Aorta (tissue), 5 donors: ENCODE measurements around the gene PRSS16. TPM values are rescaled to one million over a fixed set of nuclear protein-coding genes. Genes with fewer than 3 reads are reported as not detected.
A peak's percentile ranks its signal among the peaks of the same experiment; 100 is the strongest.

Source experiments
- ATAC-seq: fragments of 200-7000 bp; cut with Tn5 transposase; one replicate; pipeline ENCODE4 v1.9.1; 2022; ENCODE audit warnings: moderate library complexity; ENCODE audit not compliant: low FRiP score
- DNase-seq, 2 donors: peaks; one replicate each; pipeline ENCODE4 v3.0.0-alpha.2; 2020
- H3K27ac ChIP-seq, 2 donors: one replicate each; pipeline ENCODE4 v1.5.1; 2013; ENCODE audit warnings: low read length in 2 of 2, mild to moderate bottlenecking in 2 of 2, moderate library complexity in 2 of 2, control low read depth in 1 of 2, inconsistent platforms in 1 of 2, low read depth in 1 of 2
- H3K27me3 ChIP-seq, 2 donors: one replicate each; pipeline ENCODE4 v1.6.1; 2013; ENCODE audit warnings: control low read depth in 1 of 2, low read length in 1 of 2, mild to moderate bottlenecking in 1 of 2, moderate library complexity in 1 of 2; ENCODE audit not compliant: insufficient read depth in 2 of 2, control insufficient read depth in 1 of 2
- H3K36me3 ChIP-seq, 2 donors: one replicate each; pipeline ENCODE4 v1.6.1; 2013; ENCODE audit warnings: control low read depth in 1 of 2, low read length in 1 of 2, mild to moderate bottlenecking in 1 of 2; ENCODE audit not compliant: insufficient read depth in 2 of 2, control insufficient read depth in 1 of 2
- H3K4me1 ChIP-seq, 2 donors: one replicate each; pipeline ENCODE4 v1.6.1; 2013; ENCODE audit warnings: low read length in 2 of 2, control low read depth in 1 of 2, mild to moderate bottlenecking in 1 of 2, moderate library complexity in 1 of 2; ENCODE audit not compliant: insufficient read depth in 2 of 2, control insufficient read depth in 1 of 2
- H3K4me3 ChIP-seq, 2 donors: one replicate each; pipeline ENCODE4 v1.5.1; 2013; ENCODE audit warnings: low read length in 2 of 2, control low read depth in 1 of 2, mild to moderate bottlenecking in 1 of 2
- H3K9me3 ChIP-seq: one replicate; pipeline ENCODE4 v1.6.1; 2013; ENCODE audit warnings: mild to moderate bottlenecking, low read length; ENCODE audit not compliant: control insufficient read depth
- WGBS, 2 donors: extraction: QIAGEN DNeasy Blood & Tissue Kit; methylation state at CpG; one replicate each; pipeline ENCODE4 v1.1.7; 2013; 5-methylcytosine and 5-hydroxymethylcytosine counted together
- intact Hi-C, 2 donors: fragments of 100-400 bp; cut with DNase I; formaldehyde crosslinking; loops; one replicate each; pipeline versions ENCODE4 v1.14.2 to v1.15.0; 2022
- polyA plus RNA-seq, 2 donors: library from polyadenylated mRNA; stranded (reverse); fragments of 200-250 nt; gene quantifications; one replicate each; pipeline ENCODE4 v1.2.3, GENCODE V29; 2013
- total RNA-seq, 2 donors: library from RNA; stranded (reverse); fragmentation: NEBNext Ultra II Directional; extraction: Animal tissue kit (Norgen Biotek cat#: 25700); gene quantifications; one replicate each; pipeline ENCODE4 v1.2.1, GENCODE V29; 2021
- donor health status: healthy with polysubstance abuse.
- donor health status: Bipolar disorder and iron deficiency.
- donor health status: DM: no; HTN: no; CAD: no.
- donor health status: DM: no; HTN: no; CAD: no.
- donor health status: DM: yes; HTN: yes; CAD: no.

PRSS16 gene
- total and polyA plus RNA-seq, 4 donors = 0.75 to 1.1 TPM; not detected in 2

DNA sequence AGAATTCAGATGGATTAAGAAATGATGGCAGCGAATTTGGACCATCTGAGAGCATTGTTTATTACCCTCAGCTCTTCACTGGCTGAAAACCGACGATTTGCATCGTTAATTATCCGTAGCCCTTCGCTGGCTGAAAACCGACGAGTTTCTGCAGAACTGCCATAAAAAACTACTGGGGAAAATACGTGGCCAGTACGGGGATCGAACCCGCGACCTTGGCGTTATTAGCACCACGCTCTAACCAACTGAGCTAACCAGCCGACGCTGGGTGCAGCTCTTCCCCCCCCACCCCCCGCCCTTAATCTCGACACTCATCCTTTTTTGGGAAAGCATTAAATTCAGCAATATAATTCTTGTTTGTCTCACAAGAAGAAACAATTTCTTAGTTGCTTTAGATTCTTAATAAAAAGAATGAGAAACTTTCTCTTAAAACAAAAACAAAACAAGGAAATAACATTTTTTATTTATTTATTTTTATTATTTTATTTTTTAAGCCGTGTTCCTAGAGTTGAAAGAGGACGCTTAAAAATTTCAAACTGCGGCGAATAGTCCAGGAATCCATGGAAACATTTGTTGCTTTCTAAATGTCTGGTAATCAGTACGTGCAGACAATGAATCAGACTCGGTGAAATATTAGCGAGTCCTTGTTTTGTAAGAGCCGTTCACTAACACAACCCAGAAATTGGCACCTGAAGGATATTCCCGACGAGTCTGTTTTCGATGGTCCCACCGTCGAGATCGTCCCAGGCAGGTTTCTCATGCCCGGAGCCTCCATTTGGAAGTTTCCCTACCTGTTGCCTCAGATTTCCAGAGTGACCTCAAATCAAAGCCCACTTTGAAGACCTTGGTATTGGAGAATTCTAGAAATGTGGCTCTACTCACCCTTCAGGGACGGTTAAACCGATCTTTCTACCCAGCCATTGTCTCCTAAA, 27.8 kb downstream of the PRSS16 start:
- Histone ChIP-seq H3K36me3 (no peaks in the 10 kb centered on the region), H3K9me3 (peaks cover 10% of the 10 kb centered on the region), H3K4me1 (no peaks in the 10 kb centered on the region), H3K27ac (no peak overlapping the region), H3K27me3 (peaks cover 2 to 5% of the 10 kb centered on the region in 2 donors), H3K4me3 (no peak overlapping the region)
- ATAC-seq = no peak
- intact Hi-C loops = no loop called here
- WGBS, 2 donors = 14 to 21% methylated on average over 36 of the region's 36 CpGs
- no peak for DNase-seq

DNA sequence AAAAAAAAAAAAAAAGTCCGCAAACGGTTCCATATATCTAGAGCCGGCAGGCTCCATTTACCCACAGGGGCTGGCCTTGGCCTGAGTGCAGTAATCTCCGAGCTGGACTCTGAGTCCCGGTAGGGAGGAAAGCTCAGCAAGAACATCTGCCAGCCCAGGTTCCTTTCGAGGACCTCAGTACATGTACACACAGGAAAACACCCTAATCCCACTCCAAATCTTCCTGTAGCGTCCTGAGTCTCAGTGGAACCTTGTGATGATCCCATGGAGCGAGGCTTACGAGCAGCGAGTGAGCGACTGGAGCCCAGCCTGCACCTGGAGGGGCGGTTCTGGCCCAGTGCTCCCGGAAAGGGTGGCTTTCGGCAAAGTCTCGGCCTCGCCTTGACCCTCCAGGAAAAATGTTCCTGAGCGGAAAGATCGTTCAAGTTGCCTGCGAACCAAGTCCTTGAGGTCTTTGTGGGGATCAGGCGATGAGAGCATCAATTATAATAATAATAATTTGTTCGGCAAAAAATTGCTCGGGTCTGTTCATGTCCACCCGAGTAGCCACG, 32.1 kb downstream of the PRSS16 start:
- WGBS, 2 donors = 5% methylated on average over 24 of the region's 24 CpGs
- peaks cover 12% of the 10 kb centered on the region for H3K9me3 ChIP-seq

DNA sequence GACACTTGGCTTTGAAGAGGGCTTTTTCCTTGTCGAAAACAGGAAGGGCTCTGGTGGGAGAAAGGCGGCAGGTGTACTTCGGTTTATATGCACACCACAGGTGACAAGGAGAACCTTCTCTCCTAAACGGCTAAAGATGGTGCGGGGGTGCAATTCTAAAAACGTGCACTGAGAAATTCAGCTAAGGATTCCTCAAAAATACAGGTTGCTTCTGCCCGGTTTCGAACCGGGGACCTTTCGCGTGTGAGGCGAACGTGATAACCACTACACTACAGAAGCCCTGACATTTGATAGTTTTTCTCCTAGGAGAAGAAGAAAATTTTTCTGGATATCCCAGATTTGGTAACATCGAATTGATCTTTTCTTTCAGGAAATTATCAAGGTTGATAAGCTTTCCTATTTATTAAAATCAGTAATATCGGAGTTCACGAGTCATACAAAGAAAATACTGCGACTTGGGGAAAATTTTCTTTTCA, 32.6 kb downstream of the PRSS16 start:
- H3K27ac ChIP-seq = no peak overlapping the region
- H3K9me3 ChIP-seq = peaks cover 12% of the 10 kb centered on the region
- no peak for ATAC-seq
- intact Hi-C loops = loop anchor here in 1 of 2 donors (5.0 kb wide), 1 partner anchor 668 kb away; no protein-coding TSS in a partner anchor
- H3K4me3 ChIP-seq = no peak overlapping the region
- H3K4me1 ChIP-seq = no peaks in the 10 kb centered on the region
- H3K36me3 ChIP-seq = no peaks in the 10 kb centered on the region
- DNase-seq = no peak
- peaks cover 2 to 5% of the 10 kb centered on the region in 2 donors for H3K27me3 ChIP-seq
- 3 to 6% methylated on average over 17 of the region's 17 CpGs for WGBS, 2 donors

More for the DNA sequence above, 32.1 kb downstream of the PRSS16 start:
- Histone ChIP-seq H3K27me3 (peaks cover 2 to 5% of the 10 kb centered on the region in 2 donors), H3K4me1 (no peaks in the 10 kb centered on the region), H3K36me3 (no peaks in the 10 kb centered on the region), H3K4me3 (no peak overlapping the region), H3K27ac (no peak overlapping the region)
- intact Hi-C loops = loop anchor here in 1 of 2 donors (5.0 kb wide), 1 partner anchor 667 kb away; no protein-coding TSS in a partner anchor
- ATAC-seq = no peak
- no peak for DNase-seq

DNA sequence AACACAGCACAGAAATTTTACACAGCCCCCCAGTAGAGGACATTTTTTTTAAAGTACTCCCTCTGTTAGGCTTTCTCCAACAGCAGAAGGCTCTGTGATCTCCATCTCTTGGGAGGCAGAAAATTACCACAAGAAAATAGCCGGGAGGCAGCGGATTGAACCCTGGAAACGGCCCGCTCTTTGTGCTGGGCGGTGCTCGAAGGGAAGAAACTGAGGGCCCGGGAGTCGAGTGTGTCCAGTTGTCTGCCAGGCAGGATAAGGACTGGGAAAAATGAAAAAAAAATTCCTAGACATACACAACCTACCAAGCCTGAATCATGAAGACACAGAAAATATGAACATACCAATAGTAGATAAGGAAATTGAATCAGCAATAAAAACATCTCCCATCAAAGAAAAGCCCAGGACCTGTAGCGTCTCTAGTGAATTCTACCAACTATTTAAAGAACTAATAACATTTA, 33.1 kb downstream of the PRSS16 start:
- H3K4me3 ChIP-seq = no peak overlapping the region
- no peaks in the 10 kb centered on the region for H3K36me3 ChIP-seq
- H3K27me3 ChIP-seq = peaks cover 2 to 4% of the 10 kb centered on the region in 2 donors
- no peak overlapping the region for H3K27ac ChIP-seq
- H3K4me1 ChIP-seq = no peaks in the 10 kb centered on the region
- DNase-seq = no peak
- peaks cover 11% of the 10 kb centered on the region for H3K9me3 ChIP-seq
- ATAC-seq = no peak
- intact Hi-C loops = loop anchor here in 1 of 2 donors (5.0 kb wide), 1 partner anchor 668 kb away; no protein-coding TSS in a partner anchor
- WGBS, 2 donors = 5 to 8% methylated on average over 9 of the region's 9 CpGs

DNA sequence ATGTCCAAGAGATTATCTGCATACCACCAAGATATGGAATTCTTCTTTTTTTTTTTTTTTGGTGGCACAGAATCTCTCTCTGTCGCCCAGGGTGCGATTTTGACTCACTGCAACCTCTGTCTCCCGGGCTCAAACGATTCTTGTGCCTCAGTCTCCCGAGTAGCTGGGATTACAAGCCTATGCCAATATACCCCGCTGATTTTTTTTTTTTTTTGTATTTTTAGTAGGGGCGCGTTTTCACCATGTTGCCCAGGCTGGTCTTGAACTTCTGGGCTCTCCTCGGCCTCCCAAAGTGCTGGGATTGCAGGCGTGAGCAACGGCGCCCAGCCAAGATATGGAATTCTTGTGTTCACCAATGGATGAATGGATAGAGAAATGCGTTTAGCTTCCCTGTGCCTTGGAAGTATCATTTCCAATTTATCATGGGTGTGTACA, 33.6 kb downstream of the PRSS16 start:
- intact Hi-C loops = loop anchor here in 1 of 2 donors (5.0 kb wide), 1 partner anchor 669 kb away; no protein-coding TSS in a partner anchor
- H3K4me1 ChIP-seq = no peaks in the 10 kb centered on the region
- ATAC-seq (no peak), DNase-seq (no peak)
- 8 to 12% methylated on average over 13 of the region's 13 CpGs for WGBS, 2 donors
- H3K36me3 ChIP-seq = no peaks in the 10 kb centered on the region
- H3K9me3 ChIP-seq = peaks cover 11% of the 10 kb centered on the region
- no peak overlapping the region for H3K4me3 ChIP-seq
- H3K27ac ChIP-seq = no peak overlapping the region
- H3K27me3 ChIP-seq = peaks cover 2 to 3% of the 10 kb centered on the region in 2 donors

DNA sequence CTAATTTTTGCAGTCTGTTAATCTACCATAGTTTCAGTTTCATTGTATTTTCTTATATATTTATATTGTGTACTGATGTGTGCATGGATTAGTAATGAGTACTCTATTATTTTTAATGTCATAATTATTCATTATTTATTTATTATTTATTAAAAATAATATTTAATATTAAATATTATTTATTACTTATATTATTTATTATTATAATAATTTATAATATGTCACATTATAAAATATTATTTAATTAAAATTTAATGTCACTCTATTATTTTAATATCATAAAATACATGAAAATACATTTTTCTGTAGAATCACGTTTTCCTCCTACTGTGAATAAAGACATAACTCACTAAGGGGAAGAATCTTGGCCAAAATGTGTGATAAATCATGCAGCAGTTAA, 34.1 kb downstream of the PRSS16 start:
- Histone ChIP-seq H3K36me3 (no peaks in the 10 kb centered on the region), H3K4me1 (no peaks in the 10 kb centered on the region), H3K9me3 (peaks cover 13% of the 10 kb centered on the region), H3K27me3 (peaks cover 2 to 3% of the 10 kb centered on the region in 2 donors), H3K4me3 (no peak overlapping the region), H3K27ac (no peak overlapping the region)
- 37% methylated on average over 1 of the region's 1 CpG for WGBS, 2 donors
- DNase-seq (no peak), ATAC-seq (no peak)
- intact Hi-C loops = loop anchor here in 1 of 2 donors (5.0 kb wide), 1 partner anchor 669 kb away; no protein-coding TSS in a partner anchor

DNA sequence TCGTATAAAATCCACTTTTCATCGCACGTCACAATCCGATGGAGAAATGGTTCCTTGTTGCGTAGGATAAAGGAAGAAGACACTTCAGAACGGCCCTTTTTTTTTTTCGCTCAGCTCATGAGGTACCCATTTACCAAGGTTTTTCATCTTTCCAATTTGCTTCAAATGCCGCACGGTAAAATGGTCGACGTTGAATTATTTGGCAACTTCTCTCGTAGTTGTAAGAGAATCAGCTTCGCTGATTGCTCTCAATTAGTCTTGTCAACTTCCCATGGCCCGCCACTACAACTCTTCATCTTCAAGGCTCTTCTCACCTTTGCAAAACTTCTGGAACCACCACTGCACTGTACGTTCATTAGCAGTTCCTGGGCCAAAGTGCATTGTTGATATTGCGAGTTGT, 35.8 kb downstream of the PRSS16 start:
- 10 to 12% methylated on average over 16 of the region's 16 CpGs for WGBS, 2 donors
- ATAC-seq = no peak
- no peaks in the 10 kb centered on the region for H3K27me3 ChIP-seq

DNA sequence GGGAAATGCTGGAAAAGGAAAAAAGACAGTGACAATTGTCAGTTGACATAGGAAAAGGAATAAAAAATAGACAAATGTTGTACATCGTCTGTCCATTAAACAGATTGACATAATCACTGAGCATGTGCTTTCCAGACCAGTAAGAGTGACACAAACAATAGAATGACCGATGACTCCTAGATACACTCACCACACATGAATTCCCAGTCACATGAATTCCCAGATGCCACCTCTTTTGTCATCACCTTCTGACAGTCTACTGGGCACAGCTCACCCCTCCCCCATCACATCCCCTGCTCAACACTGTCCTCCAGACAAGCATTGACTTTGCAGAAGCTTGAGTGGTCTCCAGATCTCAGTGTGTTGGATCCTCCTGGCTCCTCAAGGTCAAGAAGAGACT, 38.6 kb downstream of the PRSS16 start:
- intact Hi-C loops = no loop called here
- Histone ChIP-seq H3K36me3 (no peaks in the 10 kb centered on the region), H3K9me3 (peaks cover 11% of the 10 kb centered on the region), H3K27me3 (peaks cover 0 to 2% of the 10 kb centered on the region in 2 donors), H3K27ac (no peak overlapping the region), H3K4me3 (peak overlapping the region in 1 of 2 donors; percentile 18), H3K4me1 (no peaks in the 10 kb centered on the region)
- ATAC-seq (no peak), DNase-seq (no peak)
- 86 to 89% methylated on average over 2 of the region's 2 CpGs for WGBS, 2 donors

More for the DNA sequence above, 35.8 kb downstream of the PRSS16 start:
- H3K4me3 ChIP-seq = no peak overlapping the region
- no peaks in the 10 kb centered on the region for H3K36me3 ChIP-seq
- no peak overlapping the region for H3K27ac ChIP-seq
- peaks cover 10% of the 10 kb centered on the region for H3K9me3 ChIP-seq
- no peaks in the 10 kb centered on the region for H3K4me1 ChIP-seq
- DNase-seq = no peak
- intact Hi-C loops = loop anchor here in 1 of 2 donors (5.0 kb wide), 1 partner anchor 671 kb away; no protein-coding TSS in a partner anchor
